Uterus (tissue), 4 donors: ENCODE data around the gene BAHCC1. TPM values are rescaled to one million over a fixed set of nuclear protein-coding genes. Genes with fewer than 3 reads are reported as not detected.
A peak's percentile ranks its signal among the peaks of the same experiment; 100 is the strongest.

Experiments
- DNase-seq, 2 donors: peaks; one replicate each; pipeline ENCODE4 v3.0.0-alpha.2; 2019 to 2020
- H3K27ac ChIP-seq, 2 donors: fragments of 200-600 bp; sonication (generic); 1 replicate in 1 of 2; 2 replicates in 1 of 2; pipeline ENCODE4 v1.5.1; 2016 to 2018
- H3K27me3 ChIP-seq, 2 donors: fragments of 200-600 bp; sonication (generic); one replicate each; pipeline ENCODE4 v1.5.1; 2018 to 2019; ENCODE audit warnings: control low read depth in 1 of 2
- H3K36me3 ChIP-seq, 2 donors: fragments of 200-600 bp; sonication (generic); one replicate each; pipeline ENCODE4 v1.5.1; 2019; ENCODE audit warnings: control low read depth in 1 of 2
- H3K4me1 ChIP-seq, 2 donors: fragments of 200-600 bp; sonication (generic); one replicate each; pipeline ENCODE4 v1.5.1; 2018 to 2019; ENCODE audit warnings: control low read depth in 1 of 2
- H3K4me3 ChIP-seq, 2 donors: fragments of 200-600 bp; sonication (generic); 1 replicate in 1 of 2; 2 replicates in 1 of 2; pipeline ENCODE4 v1.5.1; 2018 to 2019; ENCODE audit warnings: mild to moderate bottlenecking in 1 of 2
- H3K9me3 ChIP-seq, 2 donors: fragments of 200-600 bp; sonication (generic); one replicate each; pipeline ENCODE4 v1.5.1; 2019; ENCODE audit warnings: control low read depth in 1 of 2
- POLR2A ChIP-seq, 2 donors: fragments of 450-650 bp; IDR thresholded peaks; one replicate each; pipeline ENCODE4 v1.6.1; 2016; ENCODE audit warnings: antibody characterized with exemption in 2 of 2, mild to moderate bottlenecking in 1 of 2, moderate library complexity in 1 of 2
- intact Hi-C: fragments of 100-400 bp; cut with DNase I; formaldehyde crosslinking; loops from one replicate; pipeline ENCODE4 v1.15.1; 2023; ENCODE audit warnings: low total_unique reads
- total RNA-seq, 4 donors: library from RNA; depleted of rRNA in 3 of 4; stranded (reverse); fragments of >200 nt in 3 of 4; gene quantifications; one replicate each; pipeline versions ENCODE4 v1.1.0 to v1.2.4, GENCODE V29; 2014 to 2023
- TF ChIP-seq, protein P1 (sequence below), 4 experiments: fragments of 200-600 bp in 2 of 4; fragments of 450-650 bp in 2 of 4; sonication (generic) in 2 of 4; IDR thresholded peaks; one replicate each; pipeline ENCODE4 v1.5.1; 2016 to 2019; ENCODE audit warnings: antibody characterized with exemption in 4 of 4, mild to moderate bottlenecking in 2 of 4, moderate library complexity in 1 of 4
- donor health status: DM: yes; HTN: yes; CAD: no.

Gene BAHCC1
- total RNA-seq, 4 donors from 2014 or later = 1.5 to 34.1 (median 8.5) TPM

DNA sequence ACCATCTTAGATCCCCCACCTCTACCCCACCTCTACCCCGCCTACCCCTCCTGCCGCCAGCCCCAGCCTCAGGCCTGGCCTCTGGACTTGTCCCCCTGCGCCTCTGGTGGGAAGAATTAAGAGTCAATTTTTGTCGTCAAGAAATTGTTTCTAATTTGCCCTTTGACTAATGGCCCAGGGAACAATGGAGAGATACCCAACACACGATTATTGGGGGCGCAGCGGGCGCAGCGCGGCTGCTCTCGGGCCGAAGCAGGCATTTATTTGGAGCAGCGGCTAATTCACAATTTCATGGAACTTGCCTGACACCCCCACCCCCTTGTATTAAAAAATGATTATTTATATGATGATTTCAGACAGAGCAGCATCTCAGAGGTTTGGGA, 4.4 kb upstream of the BAHCC1 start:
- Histone ChIP-seq H3K36me3 (no peaks in the 10 kb centered on the region), H3K27me3 (no peaks in the 10 kb centered on the region), H3K9me3 (no peaks in the 10 kb centered on the region), H3K4me1 (peaks cover 4 to 31% of the 10 kb centered on the region in 2 donors), H3K27ac (peak overlapping the region; percentile 90 to 99), H3K4me3 (no peak overlapping the region)
- TF ChIP-seq, protein P1, sequence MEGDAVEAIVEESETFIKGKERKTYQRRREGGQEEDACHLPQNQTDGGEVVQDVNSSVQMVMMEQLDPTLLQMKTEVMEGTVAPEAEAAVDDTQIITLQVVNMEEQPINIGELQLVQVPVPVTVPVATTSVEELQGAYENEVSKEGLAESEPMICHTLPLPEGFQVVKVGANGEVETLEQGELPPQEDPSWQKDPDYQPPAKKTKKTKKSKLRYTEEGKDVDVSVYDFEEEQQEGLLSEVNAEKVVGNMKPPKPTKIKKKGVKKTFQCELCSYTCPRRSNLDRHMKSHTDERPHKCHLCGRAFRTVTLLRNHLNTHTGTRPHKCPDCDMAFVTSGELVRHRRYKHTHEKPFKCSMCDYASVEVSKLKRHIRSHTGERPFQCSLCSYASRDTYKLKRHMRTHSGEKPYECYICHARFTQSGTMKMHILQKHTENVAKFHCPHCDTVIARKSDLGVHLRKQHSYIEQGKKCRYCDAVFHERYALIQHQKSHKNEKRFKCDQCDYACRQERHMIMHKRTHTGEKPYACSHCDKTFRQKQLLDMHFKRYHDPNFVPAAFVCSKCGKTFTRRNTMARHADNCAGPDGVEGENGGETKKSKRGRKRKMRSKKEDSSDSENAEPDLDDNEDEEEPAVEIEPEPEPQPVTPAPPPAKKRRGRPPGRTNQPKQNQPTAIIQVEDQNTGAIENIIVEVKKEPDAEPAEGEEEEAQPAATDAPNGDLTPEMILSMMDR (IDR thresholded peaks at IDR 0.05) = no peak
- no peak for DNase-seq
- intact Hi-C loops = no loop called here

DNA sequence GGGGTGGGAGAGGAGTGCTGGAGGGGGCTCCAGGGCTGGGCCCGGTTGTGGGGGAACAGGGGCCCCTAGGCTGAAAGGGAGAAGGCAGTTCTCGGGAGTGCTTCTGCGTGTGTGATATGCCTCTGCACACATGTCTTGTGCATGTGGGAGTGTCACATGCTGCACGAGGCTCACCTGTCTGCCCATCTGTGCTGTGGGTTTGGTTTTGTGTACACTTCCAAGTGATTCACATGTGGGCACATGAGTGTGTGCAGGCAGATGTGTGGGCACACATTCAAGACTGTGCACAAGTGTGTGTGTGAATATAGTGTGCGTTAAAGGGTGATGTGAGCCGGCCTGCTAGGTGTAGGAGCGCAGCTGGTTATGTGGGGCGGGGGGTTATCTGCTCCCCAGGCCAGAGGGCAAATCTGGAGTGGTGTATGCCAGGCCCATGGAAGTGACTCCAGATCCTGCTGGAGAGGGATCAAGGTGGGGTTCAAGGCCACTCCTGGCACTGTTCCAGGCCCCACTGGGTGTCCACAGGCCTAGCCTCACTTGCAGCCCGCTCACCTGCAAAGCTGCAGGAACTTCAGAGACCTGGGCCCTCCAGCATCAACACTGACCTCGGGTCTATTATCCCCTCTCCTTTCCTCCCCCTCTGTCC, 3.8 kb upstream of the BAHCC1 start:
- peaks cover 0 to 26% of the 10 kb centered on the region in 2 donors for H3K4me1 ChIP-seq
- no peaks in the 10 kb centered on the region for H3K9me3 ChIP-seq
- DNase-seq = no peak
- H3K27me3 ChIP-seq = no peaks in the 10 kb centered on the region
- H3K27ac ChIP-seq = peak overlapping the region; percentile 97 to 99
- no peaks in the 10 kb centered on the region for H3K36me3 ChIP-seq
- intact Hi-C loops = no loop called here
- H3K4me3 ChIP-seq = peak overlapping the region in 1 of 2 donors; percentile 87
- TF ChIP-seq, protein P1 (IDR thresholded peaks at IDR 0.05) = no peak
- no peak for TF ChIP-seq POLR2A (IDR thresholded peaks at IDR 0.05)

DNA sequence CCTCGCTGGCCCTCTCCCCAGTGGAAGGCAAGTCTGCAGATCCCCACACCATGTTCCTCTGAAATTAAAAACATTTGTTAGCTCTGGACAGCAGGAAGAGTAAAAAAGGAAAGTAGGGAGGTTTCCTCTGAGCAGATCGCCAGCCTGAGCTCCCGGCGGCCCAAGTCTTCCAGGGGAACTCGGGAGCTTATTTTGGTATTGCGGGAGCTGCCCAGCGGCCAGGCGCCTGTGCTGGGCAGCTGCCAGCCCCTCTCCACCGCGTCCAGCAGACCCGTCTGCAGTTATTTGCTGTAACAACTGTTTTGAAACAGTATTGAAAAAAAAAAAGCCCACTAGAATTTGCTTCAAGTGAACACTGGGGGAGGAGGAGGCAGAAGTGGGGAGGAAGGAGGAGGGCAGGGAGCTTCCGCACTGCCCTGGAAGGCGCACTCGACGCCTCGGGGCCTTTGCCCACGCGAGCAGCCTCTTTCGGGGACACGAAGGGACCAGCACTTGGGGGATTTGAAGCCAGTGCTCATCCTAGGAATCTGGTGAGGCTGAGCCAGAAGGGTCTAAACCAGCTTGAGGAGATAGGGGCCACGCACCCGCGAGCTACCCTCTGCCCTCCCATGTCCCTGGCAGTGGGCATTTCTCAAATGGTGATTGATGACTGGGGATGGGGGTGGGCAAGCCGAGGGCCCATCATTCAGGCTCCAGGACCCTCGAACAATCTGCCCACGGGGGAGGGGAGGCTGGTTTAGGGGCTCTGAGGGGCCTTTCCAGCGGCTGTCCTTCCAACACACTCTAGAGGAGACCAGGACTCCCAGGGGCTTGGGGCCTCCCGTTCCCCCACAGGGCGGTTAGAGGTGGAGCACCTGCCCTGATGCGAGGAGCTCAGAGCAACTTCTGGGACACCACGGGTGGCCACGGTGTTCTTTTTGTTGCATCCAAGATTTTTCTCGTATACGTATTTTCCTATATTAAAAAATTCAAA, 3.0 kb upstream of the BAHCC1 start:
- peak overlapping the region; percentile 63 to 87 for H3K4me3 ChIP-seq
- intact Hi-C loops = no loop called here
- H3K36me3 ChIP-seq = no peaks in the 10 kb centered on the region
- H3K9me3 ChIP-seq = no peaks in the 10 kb centered on the region
- peaks cover 0 to 25% of the 10 kb centered on the region in 2 donors for H3K4me1 ChIP-seq
- H3K27ac ChIP-seq = peak overlapping the region; percentile 97 to 99
- DNase-seq = peak; percentile 73 to 81
- no peaks in the 10 kb centered on the region for H3K27me3 ChIP-seq
- TF ChIP-seq, protein P1 (IDR thresholded peaks at IDR 0.05) = no peak
- no peak for TF ChIP-seq POLR2A (IDR thresholded peaks at IDR 0.05)

DNA sequence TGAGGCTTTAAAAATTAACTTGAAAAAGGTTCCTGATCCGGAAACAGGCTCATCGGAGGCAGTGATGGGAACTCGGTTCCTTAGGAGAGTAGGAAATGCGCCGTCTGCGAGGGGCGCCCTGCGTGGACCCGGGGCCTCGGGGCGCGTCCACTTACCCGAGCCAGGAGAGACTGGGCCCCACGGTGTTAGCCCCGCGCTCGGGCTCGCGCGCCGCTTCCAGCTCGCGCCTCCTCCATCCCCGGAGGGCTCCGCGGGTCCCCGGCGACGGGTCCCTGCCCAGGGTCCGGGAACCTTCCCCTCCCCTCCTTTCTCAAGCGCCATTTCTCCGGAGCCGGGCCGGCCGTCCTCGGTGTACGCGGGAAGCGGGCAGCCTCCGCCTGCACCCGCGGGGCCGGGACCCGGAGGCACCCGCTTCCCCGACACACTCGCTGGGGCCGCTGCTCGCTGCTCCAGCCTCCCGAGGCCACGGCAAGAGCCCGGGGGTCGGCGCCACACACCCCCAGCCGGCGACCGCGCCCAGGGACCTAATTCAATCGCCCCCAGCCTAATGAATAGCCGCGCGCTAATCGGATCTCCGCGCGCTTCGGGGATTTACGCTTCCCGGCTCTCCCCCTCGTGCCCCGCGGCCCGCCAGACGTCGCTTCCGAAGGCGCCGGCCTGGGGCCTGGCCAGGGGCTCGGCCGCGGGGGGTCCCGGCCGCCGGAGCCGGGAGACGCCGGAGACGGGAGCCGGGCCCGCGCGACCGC, 2.2 kb upstream of the BAHCC1 start:
- peak overlapping the region; percentile 97 to 99 for H3K27ac ChIP-seq
- H3K4me3 ChIP-seq = peak overlapping the region; percentile 63 to 87
- peaks cover 0 to 21% of the 10 kb centered on the region in 2 donors for H3K4me1 ChIP-seq
- H3K36me3 ChIP-seq = no peaks in the 10 kb centered on the region
- intact Hi-C loops = no loop called here
- DNase-seq = no peak
- no peaks in the 10 kb centered on the region for H3K9me3 ChIP-seq
- TF ChIP-seq, protein P1 (IDR thresholded peaks at IDR 0.05) = no peak
- no peak for TF ChIP-seq POLR2A (IDR thresholded peaks at IDR 0.05)
- H3K27me3 ChIP-seq = no peaks in the 10 kb centered on the region
